ENCODE data around the gene AGTRAP.

The AGTRAP gene

GRCh38 chr1:11736746-11737639, 1.1 kb downstream of the AGTRAP start:
- DNase-seq, result peak; percentile 88

- no peak for DNase-seq
Measured at GRCh38 chr1:11738096-11738495, 2.2 kb downstream of the AGTRAP start.

GRCh38 chr1:11738783-11739182, 2.8 kb downstream of the AGTRAP start:
- no peak for DNase-seq

GRCh38 chr1:11740258-11741192, 4.6 kb downstream of the AGTRAP start:
- DNase-seq, result no peak

- DNase-seq, result no peak
Measured at GRCh38 chr1:11741482-11741881, 5.5 kb downstream of the AGTRAP start.

- no peak for DNase-seq
Measured at GRCh38 chr1:11741919-11742558, 6.1 kb downstream of the AGTRAP start.

- no peak for DNase-seq
Measured at GRCh38 chr1:11744287-11744686, 8.4 kb downstream of the AGTRAP start.

GRCh38 chr1:11746092-11746491, 10.2 kb downstream of the AGTRAP start:
- no peak for DNase-seq

GRCh38 chr1:11746795-11747487, 11.0 kb downstream of the AGTRAP start:
- no peak for DNase-seq

- no peak for DNase-seq
Measured at GRCh38 chr1:11748294-11749202, 12.6 kb downstream of the AGTRAP start.

GRCh38 chr1:11749203-11749689, 13.3 kb downstream of the AGTRAP start:
- peak; percentile 69 for DNase-seq

- DNase-seq, result no peak
Measured at GRCh38 chr1:11749996-11750395, 14.1 kb downstream of the AGTRAP start.

- DNase-seq, result no peak
Measured at GRCh38 chr1:11751087-11751486, 15.2 kb downstream of the AGTRAP start.

- DNase-seq, result no peak
Measured at GRCh38 chr1:11752359-11753088, 16.6 kb downstream of the AGTRAP start.

GRCh38 chr1:11753555-11754208, 17.7 kb downstream of the AGTRAP start:
- DNase-seq, result no peak

- DNase-seq, result no peak
Measured at GRCh38 chr1:11757047-11757446, 21.1 kb downstream of the AGTRAP start.

- no peak for DNase-seq
Measured at GRCh38 chr1:11759791-11760190, 23.9 kb downstream of the AGTRAP start.

- DNase-seq, result no peak
Measured at GRCh38 chr1:11761285-11761684, 25.3 kb downstream of the AGTRAP start.

- DNase-seq, result peak; percentile 56
Measured at GRCh38 chr1:11761988-11762406, 26.1 kb downstream of the AGTRAP start, which contains the start of gene C1orf167. C1orf167 (plus strand) TSS chr1:11762193; CDS start chr1:11764401, 2,208 bp downstream.

GRCh38 chr1:11764115-11764514, 28.2 kb downstream of the AGTRAP start:
- DNase-seq, result no peak

Data from NCI-H82 (cell line).